Endothelial cell of umbilical vein (primary cell): ENCODE data around the gene KISS1R. TPM values are rescaled to one million over a fixed set of nuclear protein-coding genes. Genes with fewer than 3 reads are reported as not detected.

ENCODE experiments used
- BruUV-seq: library from RNA; stranded (reverse); fragments of 400-500 nt; replicated peaks from 2 replicates; lab custom pipeline; 2021; lab: Mats Ljungman, UMichigan
- CTCF ChIA-PET: fragments of 300-600, 350-600 bp; sonication (Branson Sonifier 250); formaldehyde crosslinking; loops from one replicate; lab custom pipeline; 2021; ENCODE audit warnings: antibody characterized with exemption, inconsistent platforms; lab: Charles Lee
- POLR2A ChIA-PET: fragments of 300-600, 350-600 bp; sonication (Branson Sonifier 250); formaldehyde crosslinking; loops from one replicate; lab custom pipeline; 2021; ENCODE audit warnings: antibody characterized with exemption, inconsistent platforms; lab: Charles Lee
- DNase-seq: peaks from one replicate; pipeline ENCODE4 v3.0.0-alpha.2; 2011; ENCODE audit warnings: low read depth, low spot score
- FAIRE-seq: peaks from 2 replicates; lab custom pipeline; 2011; peaks lifted over from hg19 to GRCh38; lab: Jason Lieb, UNC
- H2AFZ ChIP-seq: 2 replicates; pipeline ENCODE4 v1.6.0; 2012; ENCODE audit warnings: low read depth, low read length, control low read depth, inconsistent platforms
- H3K27ac ChIP-seq: 2 replicates; pipeline ENCODE4 v1.5.1; 2011; ENCODE audit warnings: low read depth, mild to moderate bottlenecking, control low read depth, low read length, moderate library complexity; ENCODE audit not compliant: insufficient read depth
- H3K27me3 ChIP-seq, 2 experiments: 2 replicates each; pipeline versions ENCODE4 v1.6.0 to v1.6.1; 2011; ENCODE audit warnings: low read length in 2 of 2, mixed read lengths in 1 of 2; ENCODE audit not compliant: control insufficient read depth in 2 of 2, insufficient read depth in 2 of 2
- H3K36me3 ChIP-seq, 2 experiments: 2 replicates in 1 of 2; 3 replicates in 1 of 2; pipeline ENCODE4 v1.5.1; 2011; ENCODE audit warnings: low read length in 2 of 2, mild to moderate bottlenecking in 1 of 2, moderate library complexity in 1 of 2; ENCODE audit not compliant: control insufficient read depth in 2 of 2, insufficient read depth in 2 of 2; ENCODE audit errors: extremely low read depth in 1 of 2
- H3K4me1 ChIP-seq: 3 replicates; pipeline ENCODE4 v1.5.1; 2011; ENCODE audit warnings: mild to moderate bottlenecking, low read length; ENCODE audit not compliant: control insufficient read depth, insufficient read depth; ENCODE audit errors: extremely low read depth
- H3K4me2 ChIP-seq: 2 replicates; pipeline ENCODE4 v1.6.1; 2011; ENCODE audit warnings: low read length, control low read depth, mixed read lengths; ENCODE audit not compliant: insufficient read depth
- H3K4me3 ChIP-seq, 3 experiments: fragments of 200-600 bp in 1 of 3; sonication (generic), shearing (Covaris generic) in 1 of 3; replicated peaks in 1 of 3; 2 replicates each; pipeline ENCODE4 v1.5.1; 2011 to 2016; ENCODE audit warnings: control low read depth in 3 of 3, low read length in 3 of 3, mild to moderate bottlenecking in 2 of 3, inconsistent platforms in 1 of 3, low read depth in 1 of 3, moderate library complexity in 1 of 3; ENCODE audit not compliant: insufficient read depth in 1 of 3
- H3K79me2 ChIP-seq: 2 replicates; pipeline ENCODE4 v1.6.0; 2012; ENCODE audit warnings: low read length, inconsistent platforms; ENCODE audit not compliant: control insufficient read depth, insufficient read depth
- H3K9ac ChIP-seq: replicated peaks from 2 replicates; pipeline ENCODE3; 2011; ENCODE audit warnings: low read length, control low read depth; ENCODE audit not compliant: insufficient read depth; ENCODE audit errors: extremely low read depth
- H3K9me1 ChIP-seq: replicated peaks from 3 replicates; pipeline ENCODE4 v1.6.0; 2011; ENCODE audit warnings: mild to moderate bottlenecking, low read length; ENCODE audit not compliant: control insufficient read depth, insufficient read depth; ENCODE audit errors: extremely low read depth
- H3K9me3 ChIP-seq: replicated peaks from 2 replicates; pipeline ENCODE4 v1.5.1; 2012; ENCODE audit warnings: low read length, inconsistent platforms; ENCODE audit not compliant: control insufficient read depth, insufficient read depth
- H4K20me1 ChIP-seq: replicated peaks from 2 replicates; pipeline ENCODE3; 2011; ENCODE audit warnings: mild to moderate bottlenecking, low read length; ENCODE audit not compliant: control insufficient read depth, insufficient read depth; ENCODE audit errors: extremely low read depth
- CTCF ChIP-seq, 2 donors: IDR thresholded peaks; 1 replicate in 1 of 2; 2 replicates in 1 of 2; pipeline ENCODE4 v1.5.1; 2011; ENCODE audit warnings: low read length in 2 of 2, mild to moderate bottlenecking in 2 of 2, moderate library complexity in 2 of 2, control low read depth in 1 of 2, inconsistent platforms in 1 of 2, low read depth in 1 of 2; ENCODE audit not compliant: insufficient read depth in 1 of 2; ENCODE audit errors: extremely low read depth in 1 of 2
- EZH2 ChIP-seq: IDR thresholded peaks from 2 replicates; pipeline ENCODE4 v1.6.1; 2012; ENCODE audit warnings: borderline replicate concordance, low read depth, mild to moderate bottlenecking, moderate library complexity, low read length, inconsistent platforms; ENCODE audit not compliant: severe bottlenecking
- FOS ChIP-seq: IDR thresholded peaks from 2 replicates; pipeline ENCODE4 v1.6.1; 2011; ENCODE audit warnings: mild to moderate bottlenecking, low read length, moderate library complexity, borderline replicate concordance; ENCODE audit not compliant: insufficient read depth
- GATA2 ChIP-seq: IDR thresholded peaks from 2 replicates; pipeline ENCODE4 v1.7.0; 2011; ENCODE audit warnings: low read depth, mild to moderate bottlenecking, moderate library complexity, mixed read lengths, low read length; ENCODE audit not compliant: insufficient read length, insufficient read depth
- JUN ChIP-seq: IDR thresholded peaks from 2 replicates; pipeline ENCODE4 v1.6.1; 2011; ENCODE audit warnings: borderline replicate concordance, low read depth; ENCODE audit not compliant: insufficient read length, insufficient read depth
- MAX ChIP-seq: IDR thresholded peaks from 2 replicates; pipeline ENCODE4 v1.6.1; 2011; ENCODE audit not compliant: insufficient read depth, insufficient read length
- MYC ChIP-seq: IDR thresholded peaks from one replicate; pipeline ENCODE4 v1.6.1; 2011; ENCODE audit warnings: mild to moderate bottlenecking, low read depth, low read length
- POLR2A ChIP-seq: IDR thresholded peaks from 2 replicates; pipeline ENCODE4 v1.6.1; 2012; ENCODE audit warnings: low read depth, mild to moderate bottlenecking, control low read depth, low read length
- POLR2AphosphoS5 ChIP-seq: IDR thresholded peaks from 2 replicates; pipeline ENCODE4 v1.6.1; 2012; ENCODE audit warnings: low read depth, mild to moderate bottlenecking, control low read depth, low read length, moderate library complexity; ENCODE audit not compliant: insufficient read depth
- dilution Hi-C: fragments of 300-500 bp; cut with MboI; formaldehyde crosslinking; loops from one replicate; pipeline ENCODE4 v1.15.0; 2019; ENCODE audit warnings: low sequenced_read_pairs; ENCODE audit not compliant: extremely low pct_ligation_motif_present
- intact Hi-C: fragments of 100-400 bp; cut with micrococcal nuclease; formaldehyde crosslinking; loops from one replicate; pipeline ENCODE4 v1.10.0; 2022
- polyA plus RNA-seq, 4 experiments: library from polyadenylated mRNA; depleted of rRNA in 3 of 4; stranded (reverse) in 3 of 4; unstranded in 1 of 4; fragments of >200 nt; gene quantifications; 2 replicates each; pipeline versions ENCODE4 v1.2.1 to v1.2.3, GENCODE V29; 2011 to 2012; ENCODE audit warnings: missing spikeins in 1 of 4
- total RNA-seq: library from RNA; stranded (reverse); gene quantifications from 2 replicates; pipeline ENCODE4 v1.2.3, GENCODE V29; 2021

The KISS1R gene
- total and polyA plus RNA-seq, 2 donors (not counting 3 experiments of a cell fraction or from before 2014, with no cell fraction given) = not detected

GRCh38 chr19:906480-906879 lies 10.7 kb upstream of the KISS1R start:
- no peaks in the 10 kb centered on the region for H3K9me3 ChIP-seq
- H3K4me3 ChIP-seq = no peak overlapping the region
- no peaks in the 10 kb centered on the region for H3K36me3 ChIP-seq
- H3K79me2 ChIP-seq = peaks cover 8% of the 10 kb centered on the region
- no peaks in the 10 kb centered on the region for H3K9me1 ChIP-seq
- H2AFZ ChIP-seq = no peak overlapping the region
- DNase-seq = no peak
- dilution Hi-C loops = no loop called here
- intact Hi-C loops = no loop called here
- TF ChIP-seq POLR2AphosphoS5 (no peak), FOS (no peak), CTCF (IDR thresholded peaks at IDR 0.05; ENCODE audit: extremely low read depth in 1 of 2, insufficient read depth in 1 of 2, low read depth in 1 of 2, low read length in 2 of 2) (no peak), MYC (no peak), POLR2A (no peak), MAX (no peak), GATA2 (no peak), EZH2 (no peak), JUN (no peak)
- no peak overlapping the region for H3K9ac ChIP-seq
- BruUV-seq = no TSS peak
- ChIA-PET CTCF (no interaction called here), POLR2A (no interaction called here)
- no peak overlapping the region for H3K4me2 ChIP-seq
- no peak for FAIRE-seq
- no peak overlapping the region for H3K27ac ChIP-seq
- H3K27me3 ChIP-seq = no peaks in the 10 kb centered on the region
- H3K4me1 ChIP-seq = peaks cover 6% of the 10 kb centered on the region
- H4K20me1 ChIP-seq = no peaks in the 10 kb centered on the region
